NCI-H1092 treated with DMSO at 0.1 percent for 48 hours (cell line): ENCODE data around the gene CYB5R4.
"Not testable (repeated sequence)": the region's sequence is repeated elsewhere in the genome, so short reads cannot be mapped to it uniquely, and the experiment has no call there.

ENCODE experiments used
- DNase-seq: peaks from one replicate; lab custom pipeline; 2025; lab: John Stamatoyannopoulos, UW

CYB5R4 gene

GRCh38 chr6:83862776-83863471 lies 3.4 kb downstream of the CYB5R4 start:
- DNase-seq: no peak

DNA sequence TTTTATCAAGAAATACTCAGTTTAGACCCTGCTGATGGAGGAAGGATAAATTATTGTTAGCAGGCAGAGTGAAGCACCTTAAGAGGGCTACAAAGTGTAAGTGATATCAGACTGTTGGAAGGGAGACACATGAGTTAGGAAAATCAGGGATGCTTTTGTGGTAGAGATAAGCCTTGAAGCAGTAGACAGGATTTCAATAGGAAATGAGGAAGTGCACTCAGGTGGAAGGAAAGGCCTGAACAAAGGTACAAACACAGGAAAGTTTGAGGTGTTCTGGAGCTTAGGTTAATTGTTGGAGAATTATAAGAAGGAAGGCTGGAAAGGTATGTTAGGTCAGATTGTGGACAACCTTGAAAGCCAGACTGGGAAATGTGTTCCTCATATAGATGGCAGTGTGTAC lies 7.6 kb downstream of the CYB5R4 start:
- DNase-seq: no peak

- no peak for DNase-seq
Observed at GRCh38 chr6:83867527-83868161, 8.2 kb downstream of the CYB5R4 start.

- DNase-seq: no peak
Observed at GRCh38 chr6:83868639-83869038, 9.2 kb downstream of the CYB5R4 start.

DNA sequence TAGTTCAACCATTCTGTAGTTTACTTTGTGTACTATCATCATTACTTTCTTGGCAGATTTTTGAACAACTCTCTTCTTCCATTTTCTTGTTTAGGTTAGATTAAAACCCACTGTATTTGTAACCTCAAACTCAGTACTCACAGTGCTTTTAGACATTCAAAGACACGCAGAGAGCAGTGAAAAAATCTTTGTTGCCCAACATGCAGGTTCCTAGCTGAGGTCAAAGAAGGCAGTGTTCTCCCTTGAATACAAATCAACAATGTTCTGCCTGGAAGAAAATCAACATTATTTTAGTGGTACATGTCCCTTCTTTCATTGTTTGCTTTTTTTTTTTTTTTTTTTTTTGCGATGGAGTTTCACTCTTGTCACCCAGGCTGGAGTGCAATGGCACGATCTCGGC lies 11.2 kb downstream of the CYB5R4 start:
- no peak for DNase-seq

GRCh38 chr6:83872386-83873118 lies 13.1 kb downstream of the CYB5R4 start:
- DNase-seq: no peak

GRCh38 chr6:83873869-83874268 lies 14.4 kb downstream of the CYB5R4 start:
- DNase-seq: no peak

- no peak for DNase-seq
Observed at GRCh38 chr6:83875843-83876242, 16.4 kb downstream of the CYB5R4 start.

GRCh38 chr6:83878902-83879644 lies 19.6 kb downstream of the CYB5R4 start:
- DNase-seq: no peak

DNA sequence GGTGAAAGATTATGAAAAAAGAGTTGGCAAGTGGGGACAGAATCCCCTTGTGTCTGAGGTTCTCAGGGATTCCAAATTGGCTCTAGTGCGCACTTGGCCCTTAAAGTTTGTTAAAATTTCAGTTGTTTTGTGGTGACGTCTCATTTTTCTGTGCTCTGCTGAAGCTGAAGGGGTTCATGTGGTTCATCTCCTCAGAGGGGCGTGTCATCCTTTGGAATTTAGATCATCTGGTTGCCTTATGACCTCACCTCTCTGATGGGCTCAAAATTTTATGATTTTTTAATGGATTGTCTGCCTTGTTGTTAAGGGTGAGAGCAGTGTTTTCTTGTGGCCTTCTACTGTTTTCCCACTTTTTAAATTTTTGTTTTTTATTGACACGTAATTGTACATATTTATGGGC lies 20.3 kb downstream of the CYB5R4 start:
- DNase-seq: no peak

- DNase-seq: no peak
Observed at GRCh38 chr6:83883240-83883639, 23.8 kb downstream of the CYB5R4 start.

DNA sequence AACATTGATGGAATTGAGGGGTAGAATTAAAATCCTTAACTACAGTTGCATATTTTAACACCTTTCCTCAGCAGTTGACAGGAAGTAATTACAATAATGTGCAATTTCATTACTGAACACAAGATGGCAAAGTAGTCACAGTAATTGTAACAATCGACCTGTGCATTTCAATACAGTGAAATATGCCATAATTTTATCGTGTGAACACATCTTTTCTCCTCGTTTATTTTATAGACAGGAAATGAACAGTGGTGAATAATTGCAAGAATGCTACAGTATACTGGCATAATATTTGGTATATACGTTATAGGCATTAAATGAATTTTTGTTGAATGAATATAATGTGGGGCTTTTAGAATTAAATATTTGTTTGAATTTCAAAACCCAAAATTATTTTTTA lies 25.0 kb downstream of the CYB5R4 start:
- DNase-seq: peak; percentile 66

DNA sequence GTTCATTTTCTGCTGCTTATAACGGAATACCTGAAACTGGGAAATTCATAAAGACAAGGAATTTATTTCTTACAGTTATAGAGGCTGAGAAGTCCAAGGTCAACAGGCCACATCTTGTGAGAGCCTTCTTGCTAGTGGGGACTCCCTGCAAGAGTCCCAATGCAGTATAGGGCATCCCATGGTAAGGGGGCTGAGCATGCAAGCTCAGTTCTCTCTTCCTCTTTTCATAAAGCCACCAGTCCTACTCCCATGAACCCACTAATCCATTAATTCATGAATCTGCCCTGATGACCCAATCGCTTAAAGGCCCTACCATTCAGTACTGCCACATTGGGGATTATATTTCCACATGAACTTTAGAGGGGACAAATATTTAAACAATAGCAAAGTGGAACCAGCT lies 26.5 kb downstream of the CYB5R4 start:
- DNase-seq: no peak

GRCh38 chr6:83889621-83890020 lies 30.1 kb downstream of the CYB5R4 start:
- DNase-seq: no peak

- no peak for DNase-seq
Observed at GRCh38 chr6:83890520-83890919, 31.0 kb downstream of the CYB5R4 start.

DNA sequence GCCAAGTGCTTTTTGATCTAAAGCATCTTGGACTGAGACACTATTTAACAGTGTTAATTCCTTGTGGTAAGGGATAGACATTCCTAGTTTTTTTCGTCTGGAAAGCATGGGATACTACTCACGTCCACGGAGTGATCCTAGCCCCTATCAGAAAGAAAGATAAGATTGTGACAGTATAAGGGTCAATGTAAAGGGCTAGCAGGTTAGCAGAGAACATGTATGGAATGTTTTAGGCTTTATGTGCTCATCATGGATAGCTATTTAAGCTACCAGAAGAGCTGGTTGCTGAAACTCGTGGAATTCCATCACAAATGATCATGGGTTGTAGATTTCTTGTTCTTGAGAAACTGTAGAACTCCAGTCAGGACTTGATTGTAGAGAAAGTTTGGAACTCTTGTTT lies 32.1 kb downstream of the CYB5R4 start:
- no peak for DNase-seq

GRCh38 chr6:83893024-83893423 lies 33.5 kb downstream of the CYB5R4 start:
- DNase-seq: no peak

GRCh38 chr6:83897094-83897493 lies 37.6 kb downstream of the CYB5R4 start:
- DNase-seq: not testable (repeated sequence)

- no peak for DNase-seq
Observed at GRCh38 chr6:83901624-83902023, 42.1 kb downstream of the CYB5R4 start.

DNA sequence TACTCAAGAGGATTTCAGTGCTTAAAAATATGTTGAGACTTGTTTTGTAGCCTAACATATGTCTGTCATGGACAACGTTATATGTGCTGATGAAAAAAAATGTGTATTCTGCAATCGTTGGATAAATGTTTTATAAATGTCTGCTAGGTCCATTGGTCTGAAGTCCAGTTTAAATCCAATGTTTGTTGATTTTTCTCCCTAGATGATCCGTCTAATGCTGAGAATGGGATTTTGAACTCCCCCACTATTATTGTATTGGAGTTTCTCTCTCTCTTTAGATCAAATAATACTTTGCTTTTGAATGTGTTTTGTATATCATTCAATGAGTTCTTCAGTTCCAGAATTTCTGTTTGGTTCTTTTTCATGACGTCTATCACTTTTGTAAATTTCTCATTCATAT lies 44.9 kb downstream of the CYB5R4 start:
- DNase-seq: no peak

DNA sequence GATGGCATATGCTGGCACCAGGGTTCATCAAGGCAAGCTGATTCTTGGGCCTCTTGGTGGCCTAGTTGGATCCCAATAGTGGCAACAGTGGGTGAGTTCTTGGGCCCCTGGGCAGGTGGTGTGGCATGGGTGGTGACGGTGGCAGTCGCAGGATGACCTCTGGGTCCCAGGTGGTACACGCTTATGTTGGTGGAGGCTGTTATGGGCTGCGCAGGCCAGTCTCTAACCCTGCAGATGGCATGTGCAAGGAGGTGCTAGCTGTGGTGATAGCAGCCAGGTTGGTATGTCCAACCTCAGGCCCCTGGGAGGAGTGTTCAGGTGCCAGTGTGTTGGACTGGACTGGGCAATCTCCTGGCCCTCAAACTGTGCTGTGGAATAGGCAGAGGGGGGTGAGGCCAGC lies 46.2 kb downstream of the CYB5R4 start:
- no peak for DNase-seq

- not testable (repeated sequence) for DNase-seq
Observed at GRCh38 chr6:83907623-83908390, 48.3 kb downstream of the CYB5R4 start.
